Midbrain (tissue), 1 donor: ENCODE measurements around the gene DGKB.
"Not testable (repeated sequence)": the region's sequence is repeated elsewhere in the genome, so short reads cannot be mapped to it uniquely, and the experiment has no call there.

ENCODE experiments used
- DNase-seq: peaks from one replicate; lab custom pipeline; 2025; lab: John Stamatoyannopoulos, UW

Gene DGKB

GRCh38 chr7:14292737-14293136, 609.8 kb downstream of the DGKB start:
- DNase-seq: no peak

GRCh38 chr7:14289957-14290356, 612.6 kb downstream of the DGKB start:
- DNase-seq: no peak

- no peak for DNase-seq
These were observed 613.9 kb downstream of the DGKB start for GRCh38 chr7:14288701-14289100.

- DNase-seq: no peak
These were observed 615.2 kb downstream of the DGKB start for GRCh38 chr7:14287398-14287797.

GRCh38 chr7:14286036-14286435, 616.5 kb downstream of the DGKB start:
- DNase-seq: no peak

- not testable (repeated sequence) for DNase-seq
These were observed 623.3 kb downstream of the DGKB start for GRCh38 chr7:14279065-14279871.

GRCh38 chr7:14275356-14275755, 627.2 kb downstream of the DGKB start:
- no peak for DNase-seq

GRCh38 chr7:14271441-14271840, 631.1 kb downstream of the DGKB start:
- no peak for DNase-seq

GRCh38 chr7:14270099-14270498, 632.5 kb downstream of the DGKB start:
- DNase-seq: no peak

GRCh38 chr7:14260011-14260410, 642.5 kb downstream of the DGKB start:
- DNase-seq: no peak

- no peak for DNase-seq
These were observed 643.7 kb downstream of the DGKB start for GRCh38 chr7:14258861-14259260.

GRCh38 chr7:14258441-14258840, 644.1 kb downstream of the DGKB start:
- DNase-seq: no peak

- DNase-seq: no peak
These were observed 650.1 kb downstream of the DGKB start for GRCh38 chr7:14252458-14252857.

GRCh38 chr7:14242175-14242574, 660.4 kb downstream of the DGKB start:
- no peak for DNase-seq

- DNase-seq: no peak
These were observed 665.7 kb downstream of the DGKB start for GRCh38 chr7:14236834-14237233.

- no peak for DNase-seq
These were observed 667.5 kb downstream of the DGKB start for GRCh38 chr7:14235056-14235455.

GRCh38 chr7:14233868-14234369, 668.6 kb downstream of the DGKB start:
- DNase-seq: no peak

GRCh38 chr7:14233076-14233867, 669.3 kb downstream of the DGKB start:
- DNase-seq: no peak

GRCh38 chr7:14229047-14229446, 673.5 kb downstream of the DGKB start:
- no peak for DNase-seq

GRCh38 chr7:14228341-14228740, 674.2 kb downstream of the DGKB start:
- no peak for DNase-seq

GRCh38 chr7:14226126-14226525, 676.4 kb downstream of the DGKB start:
- DNase-seq: no peak

- no peak for DNase-seq
These were observed 683.4 kb downstream of the DGKB start for GRCh38 chr7:14219125-14219524.

GRCh38 chr7:14218338-14218737, 684.2 kb downstream of the DGKB start:
- no peak for DNase-seq
